ENCODE data around the gene TEX264.
A peak's percentile ranks its signal among the peaks of the same experiment; 100 is the strongest.

Gene TEX264

GRCh38 chr3:51686512-51687215 is 15.6 kb downstream of the TEX264 start:
- TF ChIP-seq, protein P1, sequence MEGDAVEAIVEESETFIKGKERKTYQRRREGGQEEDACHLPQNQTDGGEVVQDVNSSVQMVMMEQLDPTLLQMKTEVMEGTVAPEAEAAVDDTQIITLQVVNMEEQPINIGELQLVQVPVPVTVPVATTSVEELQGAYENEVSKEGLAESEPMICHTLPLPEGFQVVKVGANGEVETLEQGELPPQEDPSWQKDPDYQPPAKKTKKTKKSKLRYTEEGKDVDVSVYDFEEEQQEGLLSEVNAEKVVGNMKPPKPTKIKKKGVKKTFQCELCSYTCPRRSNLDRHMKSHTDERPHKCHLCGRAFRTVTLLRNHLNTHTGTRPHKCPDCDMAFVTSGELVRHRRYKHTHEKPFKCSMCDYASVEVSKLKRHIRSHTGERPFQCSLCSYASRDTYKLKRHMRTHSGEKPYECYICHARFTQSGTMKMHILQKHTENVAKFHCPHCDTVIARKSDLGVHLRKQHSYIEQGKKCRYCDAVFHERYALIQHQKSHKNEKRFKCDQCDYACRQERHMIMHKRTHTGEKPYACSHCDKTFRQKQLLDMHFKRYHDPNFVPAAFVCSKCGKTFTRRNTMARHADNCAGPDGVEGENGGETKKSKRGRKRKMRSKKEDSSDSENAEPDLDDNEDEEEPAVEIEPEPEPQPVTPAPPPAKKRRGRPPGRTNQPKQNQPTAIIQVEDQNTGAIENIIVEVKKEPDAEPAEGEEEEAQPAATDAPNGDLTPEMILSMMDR (conservative IDR thresholded peaks at IDR 0.05; ENCODE audit: low read depth, low read length): no peak
- DNase-seq (ENCODE audit: low read depth): peak; percentile 15
- no peak overlapping the region for H3K4me3 ChIP-seq (ENCODE audit: low read depth, low read length)

DNA sequence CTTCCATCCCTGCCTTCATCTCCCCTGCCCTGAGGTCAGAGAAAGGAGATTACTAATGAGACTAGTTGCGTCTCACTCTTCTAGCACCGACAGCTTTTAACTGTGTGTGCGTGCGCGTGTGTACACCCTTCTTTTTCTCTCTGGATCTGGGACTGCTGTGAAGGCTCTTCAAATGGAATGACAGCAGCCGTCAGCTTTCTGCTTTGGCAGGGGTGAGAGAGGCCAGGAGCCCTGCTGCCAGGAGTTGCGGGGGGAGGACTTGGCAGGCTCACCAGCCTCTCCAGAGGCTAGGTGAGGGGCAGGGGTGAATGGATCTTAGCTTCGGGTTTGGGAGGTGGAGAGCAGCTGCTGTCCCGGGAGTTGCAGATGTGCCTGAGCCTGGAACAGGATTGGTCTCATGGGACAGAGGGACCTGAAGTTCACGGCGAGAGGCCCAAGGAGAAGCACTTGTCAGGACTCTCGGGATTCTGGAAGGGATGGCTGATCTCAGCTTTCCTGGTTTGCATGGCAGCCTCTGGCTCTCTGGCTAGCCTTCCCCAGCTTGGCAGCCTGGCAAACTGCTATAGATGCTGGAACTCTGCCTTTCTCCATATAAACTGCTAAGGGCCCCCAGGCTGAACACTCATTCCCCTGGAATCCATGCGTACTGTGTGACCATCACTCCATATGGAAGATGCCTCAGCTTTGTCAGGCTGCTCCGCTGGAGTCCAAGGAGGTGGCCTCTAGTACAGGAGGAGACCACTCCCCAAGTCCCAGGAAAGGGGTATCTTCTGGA is 16.6 kb downstream of the TEX264 start:
- DNase-seq (ENCODE audit: low read depth): no peak
- no peak overlapping the region for H3K4me3 ChIP-seq (ENCODE audit: low read depth, low read length)

DNA sequence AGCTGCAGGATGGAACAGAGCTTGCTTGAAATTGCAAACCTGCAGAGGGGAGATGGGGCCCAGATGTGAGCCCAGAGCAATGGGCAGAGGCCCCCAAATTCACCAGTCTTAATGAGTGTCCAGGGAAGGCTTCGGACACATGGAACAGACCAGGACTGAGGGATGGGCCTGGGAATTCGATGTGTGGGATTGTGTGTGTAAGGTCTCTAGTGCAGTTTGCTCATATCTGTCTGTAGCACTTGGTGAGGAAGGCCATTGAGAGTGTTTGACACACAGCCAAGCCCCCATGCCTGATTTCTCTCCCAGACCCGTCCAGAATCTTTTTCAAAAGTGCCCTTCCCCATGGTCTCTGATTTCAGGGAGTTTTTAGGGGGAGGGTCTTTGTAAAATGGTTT is 17.2 kb downstream of the TEX264 start:
- DNase-seq (ENCODE audit: low read depth): no peak
- H3K4me3 ChIP-seq (ENCODE audit: low read depth, low read length): no peak overlapping the region
- TF ChIP-seq, protein P1 (conservative IDR thresholded peaks at IDR 0.05; ENCODE audit: low read depth, low read length): no peak

More for the DNA sequence above, 16.6 kb downstream of the TEX264 start:
- TF ChIP-seq, protein P1 (conservative IDR thresholded peaks at IDR 0.05; ENCODE audit: low read depth, low read length): no peak

- no peak for DNase-seq (ENCODE audit: low read depth)
- TF ChIP-seq, protein P1 (conservative IDR thresholded peaks at IDR 0.05; ENCODE audit: low read depth, low read length): no peak
- no peak overlapping the region for H3K4me3 ChIP-seq (ENCODE audit: low read depth, low read length)
Observed at GRCh38 chr3:51691021-51691420, 20.0 kb downstream of the TEX264 start.

DNA sequence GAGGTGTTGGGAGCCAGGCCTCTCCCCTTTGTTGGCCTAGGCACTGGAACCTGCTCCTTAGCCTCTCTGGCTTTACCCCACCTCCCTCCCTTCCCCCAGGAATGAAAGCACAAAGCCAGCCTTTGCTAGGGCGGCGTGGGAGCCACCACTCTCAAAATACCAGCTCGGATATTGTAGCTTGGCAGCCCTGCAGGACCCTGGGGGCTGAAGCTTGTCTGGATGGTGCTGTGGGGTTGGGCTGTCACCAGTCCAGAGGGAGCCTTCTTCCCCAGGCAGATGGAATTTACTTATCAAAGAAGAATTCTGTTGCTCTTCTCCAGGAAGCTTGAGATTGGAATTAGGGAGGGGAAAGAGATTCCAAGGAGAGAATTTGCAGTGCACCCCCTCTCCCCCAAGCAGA is 20.9 kb downstream of the TEX264 start:
- TF ChIP-seq, protein P1 (conservative IDR thresholded peaks at IDR 0.05; ENCODE audit: low read depth, low read length): no peak
- no peak for DNase-seq (ENCODE audit: low read depth)
- H3K4me3 ChIP-seq (ENCODE audit: low read depth, low read length): no peak overlapping the region

DNA sequence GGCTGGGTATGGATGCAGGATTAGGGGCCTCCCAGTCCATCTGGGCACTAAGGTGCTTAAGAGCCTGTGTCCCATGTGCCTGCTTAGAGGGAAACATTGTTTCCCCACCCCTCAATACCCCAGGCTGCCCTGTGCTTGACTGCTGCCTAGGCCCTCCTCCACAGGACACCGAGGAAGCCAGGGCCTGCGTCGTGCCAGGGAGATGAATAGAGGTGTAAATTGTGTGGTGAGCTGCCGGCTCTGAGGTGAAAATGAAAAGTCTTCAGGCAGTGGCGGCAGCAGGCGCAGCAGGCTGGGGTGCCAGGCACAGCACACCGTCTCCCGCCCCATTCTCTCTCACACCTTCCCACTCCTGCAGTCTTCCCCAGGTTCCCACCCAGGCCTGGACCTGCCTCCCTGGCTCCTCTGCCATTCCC is 21.9 kb downstream of the TEX264 start:
- no peak for DNase-seq (ENCODE audit: low read depth)
- H3K4me3 ChIP-seq (ENCODE audit: low read depth, low read length): no peak overlapping the region
- TF ChIP-seq, protein P1 (conservative IDR thresholded peaks at IDR 0.05; ENCODE audit: low read depth, low read length): no peak
